Adrenal gland (tissue), 5 donors: ENCODE data around the gene PRR12.

Experiments used
- CTCF ChIP-seq, 6 experiments: fragments of 450-650 bp in 4 of 6; fragments of 200-600 bp in 2 of 6; sonication (generic) in 1 of 6; IDR thresholded peaks; 1 replicate in 5 of 6; 2 replicates in 1 of 6; pipeline versions ENCODE4 v1.5.1 to v1.8.0; 2016 to 2021; ENCODE audit warnings: antibody characterized with exemption in 6 of 6, mild to moderate bottlenecking in 2 of 6, moderate library complexity in 1 of 6
- POLR2A ChIP-seq, 2 donors: fragments of 450-650 bp; IDR thresholded peaks; one replicate each; pipeline ENCODE4 v1.6.1; 2017; ENCODE audit warnings: antibody characterized with exemption in 2 of 2, mild to moderate bottlenecking in 2 of 2, moderate library complexity in 1 of 2
- donor health status: DM: no; HTN: no; CAD: no.

- TF ChIP-seq POLR2A (IDR thresholded peaks at IDR 0.05) = no peak
- no peak for TF ChIP-seq CTCF (IDR thresholded peaks at IDR 0.05)
Measured at GRCh38 chr19:49602806-49603205, 11.8 kb downstream of the PRR12 start.
